Omental fat pad (tissue), 4 donors: ENCODE results near the gene GLUL. TPM values are rescaled to one million over a fixed set of nuclear protein-coding genes. Genes with fewer than 3 reads are reported as not detected.
"Not testable (repeated sequence)": the region's sequence is repeated elsewhere in the genome, so short reads cannot be mapped to it uniquely, and the experiment has no call there.

ENCODE experiments used
- ATAC-seq: fragments of 150-250 bp; one replicate; pipeline ENCODE4 v1.9.1; 2016; ENCODE audit warnings: mild to moderate bottlenecking, moderate library complexity; ENCODE audit not compliant: low FRiP score
- DNase-seq: peaks from one replicate; pipeline ENCODE4 v3.0.0-alpha.2; 2019; ENCODE audit warnings: low spot score
- total RNA-seq, 4 donors: library from RNA; depleted of rRNA; stranded (reverse); fragments of >200 nt; gene quantifications; one replicate each; pipeline ENCODE4 v1.1.0, GENCODE V29; 2016
- TF ChIP-seq, protein P1 (sequence below), 3 donors: fragments of 450-650 bp; IDR thresholded peaks; one replicate each; pipeline ENCODE4 v1.5.1; 2016 to 2017; ENCODE audit warnings: antibody characterized with exemption in 3 of 3, mild to moderate bottlenecking in 3 of 3, moderate library complexity in 2 of 3

GLUL gene
- total RNA-seq, 4 donors from 2014 or later, result 5,022 to 14,857 (median 5,938) TPM

DNA sequence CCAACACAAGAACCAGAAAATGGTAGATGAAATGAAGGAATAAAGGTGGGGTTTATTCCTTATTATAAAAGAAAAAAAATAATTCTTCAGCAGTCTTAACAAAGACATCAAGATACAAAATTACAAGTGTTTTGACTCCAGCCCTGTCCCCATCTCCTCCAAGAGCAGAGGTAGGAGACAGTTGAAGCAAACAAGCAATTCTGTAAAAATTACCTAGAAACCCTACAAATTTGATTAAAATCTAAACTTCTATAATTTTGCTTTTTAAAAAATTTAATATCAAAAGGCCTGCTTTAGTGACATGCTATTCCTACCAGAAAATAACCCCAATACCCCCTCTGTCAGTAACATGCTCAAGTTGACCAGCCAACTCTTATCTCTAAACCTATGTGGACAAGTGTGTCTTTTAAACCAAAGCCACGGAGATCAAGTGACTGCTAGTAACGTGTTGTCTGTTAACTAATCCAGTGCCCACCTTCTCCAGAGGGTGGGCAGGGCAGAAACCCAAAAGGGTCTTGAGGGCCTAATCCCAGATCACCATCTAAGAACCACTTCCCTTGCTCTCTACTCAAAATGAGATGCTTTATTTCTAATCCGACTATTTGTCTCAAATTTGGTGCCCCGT is 8.4 kb downstream of the GLUL start:
- DNase-seq, result no peak
- ATAC-seq, result no peak
- TF ChIP-seq, protein P1, sequence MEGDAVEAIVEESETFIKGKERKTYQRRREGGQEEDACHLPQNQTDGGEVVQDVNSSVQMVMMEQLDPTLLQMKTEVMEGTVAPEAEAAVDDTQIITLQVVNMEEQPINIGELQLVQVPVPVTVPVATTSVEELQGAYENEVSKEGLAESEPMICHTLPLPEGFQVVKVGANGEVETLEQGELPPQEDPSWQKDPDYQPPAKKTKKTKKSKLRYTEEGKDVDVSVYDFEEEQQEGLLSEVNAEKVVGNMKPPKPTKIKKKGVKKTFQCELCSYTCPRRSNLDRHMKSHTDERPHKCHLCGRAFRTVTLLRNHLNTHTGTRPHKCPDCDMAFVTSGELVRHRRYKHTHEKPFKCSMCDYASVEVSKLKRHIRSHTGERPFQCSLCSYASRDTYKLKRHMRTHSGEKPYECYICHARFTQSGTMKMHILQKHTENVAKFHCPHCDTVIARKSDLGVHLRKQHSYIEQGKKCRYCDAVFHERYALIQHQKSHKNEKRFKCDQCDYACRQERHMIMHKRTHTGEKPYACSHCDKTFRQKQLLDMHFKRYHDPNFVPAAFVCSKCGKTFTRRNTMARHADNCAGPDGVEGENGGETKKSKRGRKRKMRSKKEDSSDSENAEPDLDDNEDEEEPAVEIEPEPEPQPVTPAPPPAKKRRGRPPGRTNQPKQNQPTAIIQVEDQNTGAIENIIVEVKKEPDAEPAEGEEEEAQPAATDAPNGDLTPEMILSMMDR (IDR thresholded peaks at IDR 0.05), result no peak

GRCh38 chr1:182381962-182382819 is 9.4 kb downstream of the GLUL start:
- TF ChIP-seq, protein P1 (IDR thresholded peaks at IDR 0.05), result no peak
- ATAC-seq, result no peak
- no peak for DNase-seq

DNA sequence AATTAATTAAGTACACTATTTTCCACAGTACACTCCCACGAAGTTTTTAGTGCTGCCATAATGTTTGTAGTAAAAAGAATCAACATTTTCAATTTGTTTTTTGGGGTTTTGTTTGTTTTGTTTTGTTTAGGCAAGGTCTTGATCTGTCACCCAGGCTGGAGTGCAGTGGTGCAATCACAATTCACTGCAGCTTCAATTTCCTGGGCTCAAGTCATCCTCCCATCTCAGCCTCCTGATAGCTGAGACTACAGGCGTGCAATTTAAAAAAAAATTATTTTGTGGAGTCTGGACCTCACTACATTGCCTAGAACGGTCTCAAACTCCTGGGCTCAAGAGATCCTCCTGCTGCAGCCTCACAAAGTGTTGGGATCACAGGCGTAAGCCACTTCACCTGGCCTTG is 11.4 kb downstream of the GLUL start:
- DNase-seq (no peak), ATAC-seq (no peak)
- TF ChIP-seq, protein P1 (IDR thresholded peaks at IDR 0.05), result no peak

GRCh38 chr1:182379781-182380180 is 11.8 kb downstream of the GLUL start:
- ATAC-seq, result not testable (repeated sequence)

DNA sequence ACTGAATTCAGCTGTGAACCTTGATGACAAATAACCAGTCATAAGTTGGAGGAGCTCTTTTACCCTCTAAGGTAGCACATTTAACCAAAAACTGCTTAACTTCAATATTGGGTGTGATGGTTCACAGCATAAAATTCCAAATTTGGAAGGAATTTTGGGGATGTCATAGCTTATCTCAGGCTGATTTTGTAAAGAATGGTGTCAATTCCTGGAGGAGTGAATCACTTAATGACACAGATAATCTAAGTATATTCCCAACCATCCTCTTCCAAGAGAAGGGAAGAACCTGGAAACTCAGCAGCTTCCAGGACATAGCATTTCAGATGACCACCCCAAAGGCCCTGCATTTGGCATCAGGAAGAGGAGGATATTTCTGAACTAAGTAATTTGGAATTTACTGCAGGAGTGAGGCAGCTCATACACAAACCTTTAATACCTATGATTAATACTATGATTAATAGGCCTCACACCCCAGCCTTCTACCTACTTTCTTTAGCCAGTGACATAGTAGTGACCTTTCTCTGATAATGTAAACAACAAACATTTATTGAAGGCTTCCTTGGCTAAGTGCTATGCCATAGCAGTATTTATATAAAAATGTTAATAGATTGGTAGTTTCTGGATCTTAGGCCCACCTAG is 14.5 kb downstream of the GLUL start:
- peak; percentile 41 for ATAC-seq
- no peak for DNase-seq
- TF ChIP-seq, protein P1 (IDR thresholded peaks at IDR 0.05), result no peak

More at GRCh38 chr1:182379781-182380180, 11.8 kb downstream of the GLUL start:
- not testable (repeated sequence) for DNase-seq

DNA sequence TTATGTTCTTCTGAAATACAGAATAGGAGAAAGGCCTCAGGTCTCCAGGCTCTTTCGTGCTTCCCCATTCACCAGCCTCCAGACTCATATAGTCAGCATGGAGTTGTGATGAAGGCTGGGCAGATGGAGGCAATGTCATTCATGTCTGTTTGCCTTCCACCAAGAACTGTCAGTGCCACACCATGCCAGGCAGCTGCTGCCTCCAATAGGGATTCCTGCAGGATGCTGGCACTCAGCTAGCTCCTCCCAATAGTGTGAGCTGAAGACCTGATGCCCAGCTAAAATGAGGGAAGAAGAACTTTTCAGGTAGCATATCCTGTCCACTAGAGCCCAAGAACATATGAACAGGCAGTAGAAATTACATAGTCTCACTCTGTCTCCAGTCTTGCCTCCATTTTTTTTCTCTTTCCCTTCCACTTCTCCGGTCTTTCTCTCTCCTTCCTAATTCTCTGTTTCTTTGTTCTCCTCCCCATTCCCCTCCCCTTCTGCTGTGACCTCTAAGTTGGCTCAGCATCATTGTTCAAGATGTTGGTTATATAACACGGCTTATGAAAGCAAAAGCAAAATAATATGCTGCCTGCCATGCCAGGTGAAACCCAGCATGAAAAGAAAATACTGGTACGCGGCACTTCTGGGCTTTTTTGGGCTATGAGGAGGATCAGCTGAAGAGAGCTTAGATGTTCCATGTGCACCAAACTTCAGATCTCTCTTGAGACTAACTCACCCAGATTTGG is 17.3 kb downstream of the GLUL start:
- TF ChIP-seq, protein P1 (IDR thresholded peaks at IDR 0.05), result no peak
- no peak for ATAC-seq

GRCh38 chr1:182370532-182370931 is 21.1 kb downstream of the GLUL start:
- TF ChIP-seq, protein P1 (IDR thresholded peaks at IDR 0.05), result no peak
- DNase-seq (no peak), ATAC-seq (no peak)

More for the DNA sequence above, 17.3 kb downstream of the GLUL start:
- no peak for DNase-seq
